K562 (cell line): ENCODE measurements around the gene ZFP62.
"Not testable (repeated sequence)": the region's sequence is repeated elsewhere in the genome, so short reads cannot be mapped to it uniquely, and the experiment has no call there.

ENCODE experiments used
- GABPB1 ChIP-seq: sonication (generic); formaldehyde crosslinking; IDR thresholded peaks from 2 replicates; pipeline ENCODE4 v1.8.0; 2022; ENCODE audit warnings: mild to moderate bottlenecking, missing genetic modification reagents
- HDAC1 ChIP-seq, 2 experiments: fragments of 450-650 bp; IDR thresholded peaks; 2 replicates each; pipeline ENCODE4 v1.6.1; 2016 to 2017; ENCODE audit warnings: inconsistent platforms in 1 of 2, mild to moderate bottlenecking in 1 of 2, moderate library complexity in 1 of 2
- NCOA6 ChIP-seq: fragments of 450-650 bp; IDR thresholded peaks from 2 replicates; pipeline ENCODE4 v1.6.1; 2017; ENCODE audit warnings: mild to moderate bottlenecking
- NFATC3 ChIP-seq: fragments of 450-650 bp; IDR thresholded peaks from 2 replicates; pipeline ENCODE4 v1.6.1; 2017; ENCODE audit warnings: mild to moderate bottlenecking
- POLR2AphosphoS5 ChIP-seq: IDR thresholded peaks from 2 replicates; pipeline ENCODE4 v1.6.1; 2011; ENCODE audit warnings: mild to moderate bottlenecking, low read depth, low read length, moderate library complexity; ENCODE audit not compliant: control insufficient read depth, insufficient read depth
- POLR2G ChIP-seq: fragments of 200-400 bp; formaldehyde crosslinking; IDR thresholded peaks from 2 replicates; pipeline ENCODE4 v1.6.1; 2017; ENCODE audit warnings: low read depth, mild to moderate bottlenecking, antibody characterized with exemption, low read length, moderate library complexity
- RBM15 ChIP-seq: fragments of 200-400 bp; formaldehyde crosslinking; IDR thresholded peaks from 2 replicates; pipeline ENCODE4 v1.6.1; 2018; ENCODE audit warnings: mild to moderate bottlenecking, low read length, moderate library complexity; ENCODE audit not compliant: insufficient read depth
- SREBF2 ChIP-seq: sonication (generic); formaldehyde crosslinking; IDR thresholded peaks from 2 replicates; pipeline ENCODE4 v1.4.0; 2020; ENCODE audit warnings: mild to moderate bottlenecking, missing genetic modification reagents
- TBL1XR1 ChIP-seq, 2 experiments: IDR thresholded peaks; 2 replicates each; pipeline ENCODE4 v1.6.1; 2012; ENCODE audit warnings: improper control_type of control experiment in 2 of 2, low read length in 2 of 2, mild to moderate bottlenecking in 1 of 2
- ZFP36 ChIP-seq: fragments of 150-350 bp; IDR thresholded peaks from 2 replicates; pipeline ENCODE4 v1.6.1; 2018; ENCODE audit warnings: low read length, low read depth; ENCODE audit not compliant: partially characterized antibody
- ZNF785 ChIP-seq: fragments of 250-450 bp; sonication (Bioruptor Pico); IDR thresholded peaks from 2 replicates; pipeline ENCODE4 v1.4.0; 2020; ENCODE audit warnings: mild to moderate bottlenecking

DNA sequence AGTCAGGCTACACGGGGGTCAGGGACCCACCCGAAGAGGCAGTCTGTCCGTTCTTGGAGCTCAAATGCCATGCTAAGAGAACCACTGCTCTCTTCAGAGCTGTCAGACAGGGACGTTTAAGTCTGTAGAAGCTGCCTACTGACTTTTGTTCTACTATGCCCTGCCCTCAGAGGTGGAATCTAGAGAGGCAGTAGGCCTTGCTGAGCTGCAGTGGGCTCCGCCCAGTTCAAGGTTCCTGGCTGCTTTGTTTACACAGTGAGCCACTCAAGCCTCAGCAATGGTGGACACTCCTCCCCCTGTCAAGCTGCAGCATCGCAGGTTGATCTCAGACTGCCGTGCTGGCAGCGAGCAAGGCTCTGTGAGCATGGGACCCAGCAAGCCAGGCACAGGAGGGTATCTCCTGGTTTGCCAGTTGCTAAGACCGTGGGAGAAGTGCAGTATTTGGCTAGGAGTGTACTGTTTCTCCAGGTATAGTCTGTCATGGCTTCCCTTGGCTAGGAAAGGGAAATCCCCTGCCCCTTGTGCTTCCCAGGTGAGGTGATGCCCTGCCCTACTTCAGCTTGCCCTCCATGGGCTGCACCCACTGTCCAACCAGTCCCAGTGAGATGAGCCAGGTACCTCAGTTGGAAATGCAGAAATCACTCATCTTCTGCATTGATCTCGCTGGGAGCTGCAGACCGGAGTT lies 24.9 kb upstream of the ZFP62 start:
- TF ChIP-seq GABPB1 (CRISPR knock-in tag); RBM15; NFATC3; SREBF2 (CRISPR knock-in tag); ZFP36; NCOA6; ZNF785 (CRISPR knock-in tag); TBL1XR1 (IDR thresholded peaks at IDR 0.05; ENCODE audit: low read length in 2 of 2); HDAC1 (IDR thresholded peaks at IDR 0.05); POLR2G; POLR2AphosphoS5: not testable (repeated sequence)
